Effector memory CD4-positive, alpha-beta T cell (primary cell): ENCODE results near the gene ZNF398.
"Not testable (repeated sequence)": the region's sequence is repeated elsewhere in the genome, so short reads cannot be mapped to it uniquely, and the experiment has no call there.

Experiments
- DNase-seq, 3 donors: peaks; one replicate each; pipeline ENCODE4 v3.0.0-alpha.2; 2020
- H3K27ac ChIP-seq: 2 replicates; pipeline ENCODE4 v1.7.0; 2013; ENCODE audit warnings: mild to moderate bottlenecking, low read length, moderate library complexity; ENCODE audit not compliant: insufficient read depth, poor library complexity, severe bottlenecking
- H3K27me3 ChIP-seq: replicated peaks from 2 replicates; pipeline ENCODE4 v1.7.0; 2013; ENCODE audit warnings: mild to moderate bottlenecking, low read length; ENCODE audit not compliant: insufficient read depth, control insufficient read depth, poor library complexity, severe bottlenecking
- H3K36me3 ChIP-seq: 2 replicates; pipeline ENCODE4 v1.7.0; 2013; ENCODE audit warnings: mild to moderate bottlenecking, low read length, moderate library complexity; ENCODE audit not compliant: control insufficient read depth, insufficient read depth
- H3K4me1 ChIP-seq: 2 replicates; pipeline ENCODE4 v1.7.0; 2013; ENCODE audit warnings: low read length, mild to moderate bottlenecking; ENCODE audit not compliant: control insufficient read depth, insufficient read depth, poor library complexity, severe bottlenecking
- H3K4me3 ChIP-seq: 2 replicates; pipeline ENCODE4 v1.7.0; 2013; ENCODE audit warnings: low read length, low read depth, mild to moderate bottlenecking; ENCODE audit not compliant: insufficient read depth, poor library complexity, severe bottlenecking
- H3K9me3 ChIP-seq: 2 replicates; pipeline ENCODE4 v1.7.0; 2013; ENCODE audit warnings: mild to moderate bottlenecking, low read length, moderate library complexity; ENCODE audit not compliant: control insufficient read depth

ZNF398 gene

DNA sequence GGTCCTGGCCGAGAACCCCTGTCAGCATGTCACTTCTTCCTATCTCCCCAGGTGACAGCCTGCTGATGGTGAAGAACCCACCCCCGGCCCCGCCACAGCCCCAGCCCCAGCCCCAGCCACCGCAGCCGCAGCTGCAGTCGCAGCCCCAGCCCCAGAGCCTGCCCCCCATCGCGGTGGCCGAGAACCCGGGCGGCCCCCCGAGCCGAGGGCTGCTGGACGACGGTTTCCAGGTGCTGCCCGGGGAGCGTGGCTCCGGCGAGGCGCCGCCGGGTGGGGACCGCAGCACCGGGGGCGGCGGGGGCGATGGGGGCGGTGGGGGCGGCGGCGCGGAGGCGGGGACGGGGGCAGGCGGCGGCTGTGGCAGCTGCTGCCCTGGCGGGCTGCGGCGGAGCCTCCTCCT is 76.5 kb downstream of the ZNF398 start:
- Histone ChIP-seq H3K4me3 (no peak overlapping the region), H3K9me3 (no peaks in the 10 kb centered on the region), H3K4me1 (no peaks in the 10 kb centered on the region), H3K27me3 (no peaks in the 10 kb centered on the region), H3K36me3 (peaks cover 36% of the 10 kb centered on the region), H3K27ac (no peak overlapping the region)
- DNase-seq, result no peak

GRCh38 chr7:149224352-149224751 is 77.1 kb downstream of the ZNF398 start:
- H3K36me3 ChIP-seq, result peaks cover 30% of the 10 kb centered on the region
- no peaks in the 10 kb centered on the region for H3K27me3 ChIP-seq
- H3K4me3 ChIP-seq, result no peak overlapping the region
- H3K9me3 ChIP-seq, result no peaks in the 10 kb centered on the region
- H3K4me1 ChIP-seq, result no peaks in the 10 kb centered on the region
- no peak for DNase-seq
- H3K27ac ChIP-seq, result no peak overlapping the region

GRCh38 chr7:149225106-149225505 is 77.9 kb downstream of the ZNF398 start:
- H3K4me1 ChIP-seq, result no peaks in the 10 kb centered on the region
- no peak for DNase-seq
- peaks cover 25% of the 10 kb centered on the region for H3K36me3 ChIP-seq
- H3K4me3 ChIP-seq, result no peak overlapping the region
- no peaks in the 10 kb centered on the region for H3K9me3 ChIP-seq
- H3K27ac ChIP-seq, result no peak overlapping the region
- H3K27me3 ChIP-seq, result no peaks in the 10 kb centered on the region

DNA sequence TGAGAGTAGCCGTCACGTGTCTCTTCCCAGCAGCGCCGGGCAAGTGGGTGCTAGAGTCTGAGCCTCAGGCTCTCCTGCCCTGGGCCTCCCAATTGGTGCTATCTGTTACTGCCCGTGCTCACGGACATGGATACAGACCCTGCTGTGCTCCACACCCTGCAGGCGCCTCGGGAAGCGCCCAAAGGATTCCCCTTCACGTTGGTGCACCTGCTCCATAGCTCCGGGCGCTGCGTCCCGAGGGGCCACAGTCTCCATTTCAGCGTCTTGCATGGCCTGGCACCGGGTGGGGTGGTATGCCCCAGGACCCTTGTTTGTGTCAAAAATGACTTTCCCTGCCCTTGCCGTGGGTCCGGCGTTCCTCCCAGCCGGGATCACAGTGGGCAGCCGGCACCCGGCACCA is 78.4 kb downstream of the ZNF398 start:
- Histone ChIP-seq H3K4me3 (no peak overlapping the region), H3K36me3 (peaks cover 21% of the 10 kb centered on the region), H3K9me3 (no peaks in the 10 kb centered on the region), H3K27me3 (no peaks in the 10 kb centered on the region), H3K4me1 (no peaks in the 10 kb centered on the region), H3K27ac (no peak overlapping the region)
- DNase-seq, result no peak

DNA sequence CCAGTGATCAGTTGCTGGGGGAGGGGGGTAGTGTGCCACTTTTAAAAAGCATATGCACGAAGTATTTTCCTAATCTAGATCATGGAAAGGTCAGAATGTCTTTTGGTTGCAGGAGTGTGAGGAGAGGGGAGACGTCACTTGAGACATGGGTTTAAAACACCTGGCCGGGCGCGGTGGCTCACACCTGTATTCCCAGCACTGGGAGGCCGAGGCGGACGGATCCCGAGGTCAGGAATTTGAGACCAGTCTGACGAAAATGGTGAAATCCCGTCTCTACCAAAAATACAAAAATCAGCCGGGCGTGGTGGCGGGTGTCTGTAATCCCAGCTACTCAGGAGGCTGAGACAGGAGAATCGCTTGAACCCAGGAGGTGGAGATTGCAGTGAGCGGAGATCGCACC is 79.1 kb downstream of the ZNF398 start:
- H3K36me3 ChIP-seq, result peaks cover 14% of the 10 kb centered on the region
- not testable (repeated sequence) for H3K27ac ChIP-seq, H3K9me3 ChIP-seq, H3K4me1 ChIP-seq, H3K4me3 ChIP-seq, DNase-seq, H3K27me3 ChIP-seq

- no peaks in the 10 kb centered on the region for H3K4me1 ChIP-seq
- DNase-seq, result no peak
- H3K4me3 ChIP-seq, result no peak overlapping the region
- no peak overlapping the region for H3K27ac ChIP-seq
- no peaks in the 10 kb centered on the region for H3K9me3 ChIP-seq
- peaks cover 11% of the 10 kb centered on the region for H3K36me3 ChIP-seq
- H3K27me3 ChIP-seq, result no peaks in the 10 kb centered on the region
Measured at GRCh38 chr7:149226840-149227494, 79.7 kb downstream of the ZNF398 start.

DNA sequence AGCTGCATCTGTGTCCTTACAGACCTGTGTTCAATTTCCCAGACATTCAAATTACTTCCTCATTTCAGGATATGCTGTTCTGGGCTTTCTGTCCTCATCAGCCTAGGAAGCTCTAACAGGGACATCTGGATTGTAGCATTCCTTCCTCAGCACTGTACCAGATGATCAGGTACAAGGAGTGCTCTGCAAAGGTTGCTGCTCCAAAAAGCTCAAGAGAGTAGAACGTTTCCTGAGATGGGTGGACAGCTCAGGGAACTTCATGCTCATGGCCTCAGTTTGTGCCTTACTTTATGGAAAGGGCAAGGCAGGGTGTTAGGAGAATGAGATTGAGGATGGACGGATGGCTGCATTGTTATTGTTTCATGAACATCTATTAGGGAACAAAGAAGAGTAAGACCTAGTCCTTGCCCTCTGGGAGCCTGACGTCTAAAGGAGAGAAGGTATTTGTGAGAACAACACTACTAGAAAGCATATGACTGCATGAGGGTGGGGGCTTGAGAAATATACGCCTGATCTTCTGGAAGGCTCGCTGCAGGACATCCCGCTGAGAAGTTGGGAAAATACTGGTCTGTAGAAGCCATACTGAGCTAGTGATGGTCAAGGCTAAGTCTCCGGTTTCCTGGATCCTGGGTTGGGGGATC is 81.7 kb downstream of the ZNF398 start:
- Histone ChIP-seq H3K27ac (no peak overlapping the region), H3K36me3 (peaks cover 11% of the 10 kb centered on the region), H3K4me1 (no peaks in the 10 kb centered on the region), H3K27me3 (peaks cover 6% of the 10 kb centered on the region), H3K9me3 (no peaks in the 10 kb centered on the region), H3K4me3 (no peak overlapping the region)
- no peak for DNase-seq

- Histone ChIP-seq H3K9me3 (no peaks in the 10 kb centered on the region), H3K4me1 (no peaks in the 10 kb centered on the region), H3K4me3 (no peak overlapping the region), H3K36me3 (peaks cover 6% of the 10 kb centered on the region), H3K27me3 (peaks cover 6% of the 10 kb centered on the region), H3K27ac (no peak overlapping the region)
- no peak for DNase-seq
Measured at GRCh38 chr7:149229526-149229925, 82.3 kb downstream of the ZNF398 start.

DNA sequence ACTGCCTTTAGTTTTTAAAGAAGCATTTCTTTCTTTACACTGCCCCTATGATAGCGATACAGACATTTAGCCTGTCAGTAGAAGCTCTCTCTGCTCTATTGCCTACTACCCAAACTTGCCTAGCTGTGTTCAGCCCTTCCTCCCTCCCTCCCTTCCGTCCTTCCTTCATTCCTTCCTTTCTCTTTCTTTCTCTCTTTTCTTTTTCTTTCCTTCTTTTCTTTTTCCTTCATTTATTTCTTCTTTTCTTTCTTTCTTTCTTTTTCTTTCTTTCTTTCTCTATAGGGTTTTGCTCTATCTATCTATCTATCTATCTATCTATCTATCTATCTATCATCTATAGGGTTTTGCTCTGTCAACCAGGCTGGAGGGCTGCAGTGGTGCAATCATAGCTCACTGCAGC is 85.1 kb downstream of the ZNF398 start:
- no peak for DNase-seq
- Histone ChIP-seq H3K36me3 (no peaks in the 10 kb centered on the region), H3K9me3 (no peaks in the 10 kb centered on the region), H3K4me1 (no peaks in the 10 kb centered on the region), H3K27me3 (peaks cover 6% of the 10 kb centered on the region), H3K27ac (no peak overlapping the region), H3K4me3 (no peak overlapping the region)
